Ishikawa (cell line): ENCODE results near the gene ZCCHC14.

Experiments used
- ZBTB7A ChIP-seq: IDR thresholded peaks from 2 replicates; pipeline ENCODE4 v1.6.1; 2012; ENCODE audit warnings: low read depth
- TF ChIP-seq, protein P1 (sequence below): IDR thresholded peaks from 2 replicates; pipeline ENCODE4 v1.6.1; 2012; ENCODE audit warnings: low read depth, mild to moderate bottlenecking

DNA sequence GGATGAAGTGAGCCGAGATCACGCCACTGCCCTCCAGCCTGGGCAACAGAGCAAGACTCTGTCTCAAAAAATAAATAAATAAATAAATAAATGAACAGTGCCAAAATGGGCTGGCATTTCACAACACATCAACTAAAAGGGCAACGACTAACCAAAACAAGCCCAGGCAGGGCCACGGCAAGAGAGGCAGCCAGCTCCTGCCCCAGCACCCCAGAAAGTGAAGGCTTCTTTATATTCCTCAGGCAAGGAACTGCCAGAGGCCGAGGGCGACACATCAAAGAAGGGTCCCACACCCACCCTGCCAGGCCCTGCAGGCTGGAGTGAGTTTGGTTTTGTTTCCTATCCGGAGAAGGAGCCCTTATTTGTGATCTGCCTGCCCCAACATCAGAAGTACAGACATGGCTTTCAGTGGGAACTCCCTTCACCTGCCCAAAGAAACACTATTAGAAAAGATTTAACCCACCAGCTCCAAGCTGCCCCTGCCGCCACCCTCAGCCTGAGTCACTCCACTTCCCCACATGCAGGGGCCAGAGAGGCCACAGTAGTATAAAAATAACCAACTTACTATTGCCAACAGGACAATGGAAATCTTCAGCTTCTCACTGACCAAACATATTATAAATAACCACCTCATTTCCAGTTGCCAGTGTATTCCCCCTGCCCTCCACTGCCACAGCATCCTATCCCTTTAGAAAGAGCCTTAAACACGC lies 117.2 kb downstream of the ZCCHC14 start:
- no peak for TF ChIP-seq ZBTB7A
- TF ChIP-seq, protein P1, sequence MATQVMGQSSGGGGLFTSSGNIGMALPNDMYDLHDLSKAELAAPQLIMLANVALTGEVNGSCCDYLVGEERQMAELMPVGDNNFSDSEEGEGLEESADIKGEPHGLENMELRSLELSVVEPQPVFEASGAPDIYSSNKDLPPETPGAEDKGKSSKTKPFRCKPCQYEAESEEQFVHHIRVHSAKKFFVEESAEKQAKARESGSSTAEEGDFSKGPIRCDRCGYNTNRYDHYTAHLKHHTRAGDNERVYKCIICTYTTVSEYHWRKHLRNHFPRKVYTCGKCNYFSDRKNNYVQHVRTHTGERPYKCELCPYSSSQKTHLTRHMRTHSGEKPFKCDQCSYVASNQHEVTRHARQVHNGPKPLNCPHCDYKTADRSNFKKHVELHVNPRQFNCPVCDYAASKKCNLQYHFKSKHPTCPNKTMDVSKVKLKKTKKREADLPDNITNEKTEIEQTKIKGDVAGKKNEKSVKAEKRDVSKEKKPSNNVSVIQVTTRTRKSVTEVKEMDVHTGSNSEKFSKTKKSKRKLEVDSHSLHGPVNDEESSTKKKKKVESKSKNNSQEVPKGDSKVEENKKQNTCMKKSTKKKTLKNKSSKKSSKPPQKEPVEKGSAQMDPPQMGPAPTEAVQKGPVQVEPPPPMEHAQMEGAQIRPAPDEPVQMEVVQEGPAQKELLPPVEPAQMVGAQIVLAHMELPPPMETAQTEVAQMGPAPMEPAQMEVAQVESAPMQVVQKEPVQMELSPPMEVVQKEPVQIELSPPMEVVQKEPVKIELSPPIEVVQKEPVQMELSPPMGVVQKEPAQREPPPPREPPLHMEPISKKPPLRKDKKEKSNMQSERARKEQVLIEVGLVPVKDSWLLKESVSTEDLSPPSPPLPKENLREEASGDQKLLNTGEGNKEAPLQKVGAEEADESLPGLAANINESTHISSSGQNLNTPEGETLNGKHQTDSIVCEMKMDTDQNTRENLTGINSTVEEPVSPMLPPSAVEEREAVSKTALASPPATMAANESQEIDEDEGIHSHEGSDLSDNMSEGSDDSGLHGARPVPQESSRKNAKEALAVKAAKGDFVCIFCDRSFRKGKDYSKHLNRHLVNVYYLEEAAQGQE: no peak
